Fibroblast of villous mesenchyme (primary cell): ENCODE data around the gene VPS52. TPM values are rescaled to one million over a fixed set of nuclear protein-coding genes. Genes with fewer than 3 reads are reported as not detected.

Source experiments
- DNase-seq: peaks from one replicate; pipeline ENCODE4 v3.0.0-alpha.2; 2010; ENCODE audit warnings: low read depth
- H3K4me3 ChIP-seq: 2 replicates; pipeline ENCODE4 v1.5.1; 2011; ENCODE audit warnings: low read depth, mild to moderate bottlenecking, low read length
- CTCF ChIP-seq: IDR thresholded peaks from 2 replicates; pipeline ENCODE4 v1.5.1; 2012; ENCODE audit warnings: low read depth, mild to moderate bottlenecking, low read length; ENCODE audit not compliant: insufficient read depth
- total RNA-seq: library from RNA; depleted of rRNA; stranded (reverse); fragments of >200 nt; gene quantifications from 2 replicates; pipeline ENCODE4 v1.2.3, GENCODE V29; 2012

Gene VPS52
- total RNA-seq, 1 donor = 38.9 TPM

GRCh38 chr6:33294086-33294823 is 22.6 kb upstream of the VPS52 start:
- no peak for TF ChIP-seq CTCF
- H3K4me3 ChIP-seq = no peak overlapping the region
- DNase-seq = no peak

GRCh38 chr6:33292996-33293682 is 21.5 kb upstream of the VPS52 start:
- DNase-seq = no peak
- H3K4me3 ChIP-seq = no peak overlapping the region
- no peak for TF ChIP-seq CTCF

GRCh38 chr6:33290459-33290858 is 18.8 kb upstream of the VPS52 start:
- TF ChIP-seq CTCF = no peak
- peak overlapping the region; percentile 93 for H3K4me3 ChIP-seq
- no peak for DNase-seq

GRCh38 chr6:33289784-33290315 is 18.2 kb upstream of the VPS52 start:
- peak overlapping the region; percentile 93 for H3K4me3 ChIP-seq
- no peak for TF ChIP-seq CTCF
- DNase-seq = peak; percentile 14

GRCh38 chr6:33288921-33289783 is 17.5 kb upstream of the VPS52 start, which contains the start of the genes PFDN6 and WDR46:
TSS of gene PFDN6 (plus strand) at chr6:33289601. CDS start at chr6:33289857, 256 bp downstream.
TSS of gene WDR46 (minus strand) at chr6:33289239. CDS start at chr6:33289170, 69 bp downstream.
- TF ChIP-seq CTCF = no peak

More at GRCh38 chr6:33288921-33289783, 17.5 kb upstream of the VPS52 start, which contains the start of the genes PFDN6 and WDR46:
- H3K4me3 ChIP-seq = peak within 1 kb of the TSS; percentile 93
- DNase-seq = peak; percentile 92
